Colonic mucosa (tissue), 4 donors: ENCODE data around the gene AHI1. TPM values are rescaled to one million over a fixed set of nuclear protein-coding genes. Genes with fewer than 3 reads are reported as not detected.
A peak's percentile ranks its signal among the peaks of the same experiment; 100 is the strongest.

Source experiments
- DNase-seq: peaks from one replicate; pipeline ENCODE4 v3.0.0-alpha.2; 2020
- H3K27ac ChIP-seq: fragments of 200-600 bp; one replicate; pipeline ENCODE4 v1.8.0; 2021
- H3K27me3 ChIP-seq: fragments of 200-600 bp; one replicate; pipeline ENCODE4 v1.8.0; 2021
- H3K36me3 ChIP-seq: fragments of 200-600 bp; one replicate; pipeline ENCODE4 v1.8.0; 2021
- H3K4me1 ChIP-seq: fragments of 200-600 bp; one replicate; pipeline ENCODE4 v1.8.0; 2021; ENCODE audit warnings: mild to moderate bottlenecking
- H3K4me3 ChIP-seq: fragments of 200-600 bp; one replicate; pipeline ENCODE4 v1.8.0; 2021
- H3K9ac ChIP-seq, 2 donors: one replicate each; pipeline ENCODE4 v1.7.0; 2013; ENCODE audit warnings: control low read depth in 2 of 2, low read depth in 2 of 2, low read length in 2 of 2
- H3K9me3 ChIP-seq: fragments of 200-600 bp; one replicate; pipeline ENCODE4 v1.8.0; 2021
- intact Hi-C: fragments of 100-400 bp; cut with DNase I; formaldehyde crosslinking; loops from one replicate; pipeline ENCODE4 v1.14.1; 2022
- total RNA-seq, 2 donors: library from RNA; stranded (reverse); fragmentation: NEBNext Ultra II Directional in 1 of 2; extraction: Animal tissue kit (Norgen Biotek cat#: 25700) in 1 of 2; gene quantifications; one replicate each; pipeline ENCODE4 v1.2.1, GENCODE V29; 2021
- TF ChIP-seq, protein P1 (sequence below): fragments of 200-600 bp; IDR thresholded peaks from one replicate; pipeline ENCODE4 v1.8.0; 2022; ENCODE audit warnings: antibody characterized with exemption, mild to moderate bottlenecking
- donor health status: healthy.
- donor health status: DM: no; HTN: no; CAD: no.
- donor health status: DM: no; HTN: no; CAD: no.

AHI1 gene
- total RNA-seq, 2 donors from 2014 or later, result 21.0 to 25.5 TPM

DNA sequence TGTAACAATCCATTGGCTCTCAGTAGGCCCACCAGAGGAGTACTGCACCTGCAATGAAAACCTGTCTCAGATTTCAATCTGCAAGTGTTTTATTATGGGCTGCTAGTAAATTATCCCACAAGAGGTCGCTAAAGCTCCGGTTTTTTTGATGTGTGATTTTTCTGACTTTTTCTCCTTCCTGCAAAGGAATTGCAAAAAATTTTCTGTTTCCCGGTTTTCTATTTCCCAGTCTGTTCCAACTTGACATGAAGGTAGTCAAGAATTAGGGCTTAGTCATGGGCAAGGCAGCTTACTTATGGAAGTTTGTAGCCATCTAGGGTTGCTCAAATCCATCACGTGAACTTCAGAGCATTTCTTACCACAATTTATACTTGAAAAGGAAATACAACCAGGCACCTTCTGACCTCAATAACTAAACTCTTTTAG lies 38.5 kb upstream of the AHI1 start:
- Histone ChIP-seq H3K4me3 (no peak overlapping the region), H3K9me3 (no peaks in the 10 kb centered on the region), H3K9ac (no peak overlapping the region), H3K27me3 (no peaks in the 10 kb centered on the region), H3K4me1 (no peaks in the 10 kb centered on the region), H3K36me3 (no peaks in the 10 kb centered on the region), H3K27ac (no peak overlapping the region)
- TF ChIP-seq, protein P1, sequence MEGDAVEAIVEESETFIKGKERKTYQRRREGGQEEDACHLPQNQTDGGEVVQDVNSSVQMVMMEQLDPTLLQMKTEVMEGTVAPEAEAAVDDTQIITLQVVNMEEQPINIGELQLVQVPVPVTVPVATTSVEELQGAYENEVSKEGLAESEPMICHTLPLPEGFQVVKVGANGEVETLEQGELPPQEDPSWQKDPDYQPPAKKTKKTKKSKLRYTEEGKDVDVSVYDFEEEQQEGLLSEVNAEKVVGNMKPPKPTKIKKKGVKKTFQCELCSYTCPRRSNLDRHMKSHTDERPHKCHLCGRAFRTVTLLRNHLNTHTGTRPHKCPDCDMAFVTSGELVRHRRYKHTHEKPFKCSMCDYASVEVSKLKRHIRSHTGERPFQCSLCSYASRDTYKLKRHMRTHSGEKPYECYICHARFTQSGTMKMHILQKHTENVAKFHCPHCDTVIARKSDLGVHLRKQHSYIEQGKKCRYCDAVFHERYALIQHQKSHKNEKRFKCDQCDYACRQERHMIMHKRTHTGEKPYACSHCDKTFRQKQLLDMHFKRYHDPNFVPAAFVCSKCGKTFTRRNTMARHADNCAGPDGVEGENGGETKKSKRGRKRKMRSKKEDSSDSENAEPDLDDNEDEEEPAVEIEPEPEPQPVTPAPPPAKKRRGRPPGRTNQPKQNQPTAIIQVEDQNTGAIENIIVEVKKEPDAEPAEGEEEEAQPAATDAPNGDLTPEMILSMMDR, result peak; percentile 50
- intact Hi-C loops, result loop anchor here (5.0 to 10.0 kb wide), 3 partner anchors 369 to 779 kb away; no protein-coding TSS in a partner anchor
- DNase-seq, result no peak

DNA sequence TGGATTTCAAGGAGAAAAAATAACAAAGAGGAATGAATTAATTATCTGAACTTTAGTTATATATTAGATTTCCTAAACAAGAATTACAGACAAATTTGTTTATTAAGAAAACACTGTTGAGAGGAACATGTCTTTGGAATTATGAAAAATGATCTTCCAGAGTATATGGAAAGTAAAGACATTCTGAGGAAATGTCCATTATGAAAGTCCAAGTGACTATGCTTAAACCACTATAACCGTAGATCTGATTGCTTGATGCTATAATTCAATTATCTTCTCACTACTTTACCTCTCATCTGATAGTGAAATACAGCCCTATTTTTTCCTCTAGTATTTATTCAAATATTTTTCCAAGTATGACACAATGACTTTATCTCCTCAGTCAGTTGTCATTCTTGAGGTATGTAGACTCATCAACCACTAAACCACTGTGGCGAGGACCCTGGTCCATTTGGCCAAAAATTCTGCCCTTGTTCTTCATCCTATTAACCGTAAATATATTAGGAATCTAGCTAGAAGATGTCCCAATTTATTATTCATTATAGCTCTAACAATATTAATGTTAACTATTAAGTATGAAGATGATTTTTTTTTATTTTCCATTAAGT lies 37.3 kb upstream of the AHI1 start:
- no peak overlapping the region for H3K9ac ChIP-seq
- H3K36me3 ChIP-seq, result no peaks in the 10 kb centered on the region
- no peaks in the 10 kb centered on the region for H3K9me3 ChIP-seq
- H3K4me3 ChIP-seq, result no peak overlapping the region
- DNase-seq, result no peak
- no peaks in the 10 kb centered on the region for H3K27me3 ChIP-seq
- H3K4me1 ChIP-seq, result no peaks in the 10 kb centered on the region
- TF ChIP-seq, protein P1, result no peak
- H3K27ac ChIP-seq, result no peak overlapping the region
- intact Hi-C loops, result loop anchor here (5.0 to 10.0 kb wide), 3 partner anchors 370 to 780 kb away; no protein-coding TSS in a partner anchor

DNA sequence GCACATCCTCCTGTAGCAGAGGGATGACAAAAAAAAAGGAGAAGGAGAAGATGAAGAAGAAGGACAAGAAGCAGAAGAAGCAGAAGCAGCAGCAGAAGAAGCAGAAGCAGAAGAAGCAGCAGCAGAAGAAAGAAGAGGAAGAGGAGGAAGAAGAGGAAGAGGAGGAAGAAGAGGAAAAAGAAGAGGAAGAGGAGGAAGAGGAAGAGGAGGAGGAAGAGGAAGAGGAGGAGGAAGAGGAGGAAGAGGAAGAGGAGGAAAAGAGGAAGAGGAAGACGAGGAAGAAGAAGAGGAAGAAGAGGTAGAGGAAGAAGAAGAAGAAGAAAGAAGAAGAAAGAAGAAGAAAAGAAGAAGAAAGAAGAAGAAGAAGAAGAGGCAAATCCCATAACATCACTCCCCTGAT lies 35.0 kb upstream of the AHI1 start:
- Histone ChIP-seq H3K9me3 (no peaks in the 10 kb centered on the region), H3K9ac (no peak overlapping the region), H3K27ac (no peak overlapping the region), H3K27me3 (no peaks in the 10 kb centered on the region), H3K4me3 (no peak overlapping the region), H3K4me1 (no peaks in the 10 kb centered on the region), H3K36me3 (no peaks in the 10 kb centered on the region)
- intact Hi-C loops, result loop anchor here (10.0 kb wide), 2 partner anchors 372 to 782 kb away; no protein-coding TSS in a partner anchor
- TF ChIP-seq, protein P1, result no peak
- DNase-seq, result no peak

DNA sequence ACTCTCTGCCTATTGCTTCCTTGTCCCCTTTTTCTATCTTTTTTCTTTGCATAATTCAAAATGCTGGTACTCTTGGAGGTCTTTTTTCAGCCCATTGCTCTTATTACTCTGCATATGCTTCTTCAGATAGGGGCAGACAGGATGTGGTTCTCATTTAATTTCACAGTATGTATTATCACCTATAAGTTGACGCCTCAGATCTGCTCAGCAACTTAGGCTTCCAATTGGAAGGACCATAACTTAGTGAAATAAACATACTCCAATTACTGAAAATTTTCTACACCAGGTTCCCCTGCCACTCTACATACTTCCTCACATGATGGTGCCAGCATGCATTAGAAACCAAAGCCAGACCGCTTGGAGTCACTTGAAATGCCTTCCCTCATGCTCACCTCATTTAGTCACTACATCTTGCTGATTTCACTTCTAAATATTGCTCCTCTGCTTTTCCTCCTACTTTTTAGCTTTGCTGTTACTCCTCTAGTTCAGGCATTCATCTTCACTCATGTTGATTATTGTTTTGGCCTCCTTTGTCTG lies 34.5 kb upstream of the AHI1 start:
- no peak for DNase-seq
- Histone ChIP-seq H3K4me1 (no peaks in the 10 kb centered on the region), H3K9ac (no peak overlapping the region), H3K27me3 (no peaks in the 10 kb centered on the region), H3K27ac (no peak overlapping the region), H3K36me3 (no peaks in the 10 kb centered on the region), H3K4me3 (no peak overlapping the region), H3K9me3 (no peaks in the 10 kb centered on the region)
- intact Hi-C loops, result loop anchor here (10.0 kb wide), 2 partner anchors 373 to 783 kb away; no protein-coding TSS in a partner anchor
- TF ChIP-seq, protein P1, result no peak

DNA sequence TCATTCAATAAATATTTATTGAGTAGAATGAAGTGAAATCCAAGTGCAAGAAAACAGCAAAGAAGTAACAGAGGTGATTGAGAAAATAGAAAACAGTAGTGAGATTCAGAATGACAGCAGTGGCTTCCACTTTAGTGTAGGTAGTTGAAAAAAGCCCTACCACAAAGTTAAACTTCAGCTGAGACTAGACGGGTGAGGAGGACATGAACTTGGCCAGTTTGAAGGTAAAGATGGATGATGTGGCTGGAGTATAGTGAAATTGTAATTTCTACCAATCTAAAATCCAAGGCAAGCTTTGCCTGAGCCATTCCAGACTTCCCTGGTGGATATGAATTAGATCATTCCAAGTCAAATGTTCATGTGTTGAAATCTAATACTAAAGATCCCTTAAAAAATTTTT lies 32.6 kb upstream of the AHI1 start:
- Histone ChIP-seq H3K4me3 (no peak overlapping the region), H3K4me1 (no peaks in the 10 kb centered on the region), H3K9ac (no peak overlapping the region), H3K27me3 (no peaks in the 10 kb centered on the region), H3K9me3 (no peaks in the 10 kb centered on the region), H3K36me3 (no peaks in the 10 kb centered on the region), H3K27ac (no peak overlapping the region)
- intact Hi-C loops, result loop anchor here (10.0 kb wide), 2 partner anchors 375 to 785 kb away; no protein-coding TSS in a partner anchor
- TF ChIP-seq, protein P1, result no peak
- no peak for DNase-seq
